Right ventricle myocardium inferior (tissue), 1 donor: ENCODE measurements around the gene RAD51B. TPM values are rescaled to one million over a fixed set of nuclear protein-coding genes. Genes with fewer than 3 reads are reported as not detected.
A peak's percentile ranks its signal among the peaks of the same experiment; 100 is the strongest.
"Not testable (repeated sequence)": the region's sequence is repeated elsewhere in the genome, so short reads cannot be mapped to it uniquely, and the experiment has no call there.

Experiments
- ATAC-seq: fragments of 200-7000 bp; cut with Tn5 transposase; one replicate; pipeline ENCODE4 v1.9.1; 2020; ENCODE audit warnings: mild to moderate bottlenecking, moderate library complexity
- DNase-seq: peaks from one replicate; pipeline ENCODE4 v3.0.0; 2021; ENCODE audit errors: missing footprints
- intact Hi-C: fragments of 100-400 bp; cut with DNase I; formaldehyde crosslinking; loops from one replicate; pipeline ENCODE4 v1.11.0; 2022
- total RNA-seq: library from RNA; stranded (reverse); fragmentation: NEBNext Ultra II Directional; extraction: Animal tissue kit (Norgen Biotek cat#: 25700); gene quantifications from one replicate; pipeline ENCODE4 v1.2.1, GENCODE V29; 2021
- donor health status: DM: no; HTN: yes; CAD: no; lungs with severe emphysema.

Gene RAD51B
- total RNA-seq, 1 donor from 2014 or later = 4.1 TPM

DNA sequence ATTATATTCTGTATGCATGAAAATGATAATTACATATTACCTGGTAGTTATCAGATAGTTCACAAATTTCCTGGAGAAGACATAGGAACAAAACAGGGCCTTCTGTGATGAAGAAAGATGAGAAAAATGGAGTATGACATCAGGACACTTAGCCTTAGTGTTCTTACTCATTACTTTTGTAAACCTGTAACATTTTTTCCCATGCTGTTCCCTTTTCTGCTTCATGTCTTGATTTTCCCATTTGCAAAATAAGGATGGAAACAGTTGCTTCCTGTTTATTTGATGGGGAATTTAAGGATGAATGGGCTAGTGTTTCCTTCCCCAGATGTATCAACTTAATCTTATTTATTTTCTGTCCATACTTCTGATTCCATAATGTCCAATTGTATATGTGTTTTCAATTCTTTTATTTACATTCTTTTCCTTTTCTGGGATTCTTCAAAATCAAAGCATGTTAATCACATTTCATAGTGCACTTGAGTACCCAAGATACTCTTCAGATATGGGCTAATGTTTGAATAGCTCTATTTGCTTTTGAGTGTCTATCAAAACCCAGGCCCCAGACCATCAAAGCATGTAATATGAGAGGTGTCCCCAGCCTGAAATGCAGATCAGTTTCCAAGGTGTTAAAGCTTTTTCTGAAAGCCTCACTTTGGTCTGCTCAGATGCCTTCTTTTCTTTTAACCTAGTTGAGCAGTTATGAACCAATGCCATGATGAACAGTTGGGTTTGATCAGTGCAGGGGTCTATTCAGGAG, 260.5 kb downstream of the RAD51B start:
- ATAC-seq (no peak), DNase-seq (no peak)
- intact Hi-C loops = no loop called here

GRCh38 chr14:68081489-68081888, 261.9 kb downstream of the RAD51B start:
- no peak for DNase-seq
- ATAC-seq = no peak
- intact Hi-C loops = no loop called here

- ATAC-seq = no peak
- intact Hi-C loops = no loop called here
These were observed 263.2 kb downstream of the RAD51B start for GRCh38 chr14:68082698-68083291.

DNA sequence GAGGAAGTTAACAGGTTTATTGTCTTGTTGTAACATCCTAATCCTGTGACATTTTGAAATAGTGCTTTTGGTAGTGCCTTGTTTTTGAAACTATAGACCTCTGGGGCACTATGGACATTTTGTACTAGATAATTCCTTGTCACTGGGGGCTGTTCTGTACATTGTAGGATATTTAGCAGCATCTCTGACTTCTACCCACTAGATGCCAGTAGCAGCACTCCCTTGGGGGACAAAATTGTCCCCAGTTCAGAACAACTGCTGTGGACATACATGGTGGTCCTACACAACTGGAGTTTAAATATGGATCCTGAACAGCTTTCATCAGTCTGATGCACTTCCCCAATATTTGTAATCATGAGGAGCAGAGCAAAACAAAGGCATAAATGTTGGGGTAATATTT, 264.7 kb downstream of the RAD51B start:
- no peak for ATAC-seq
- no peak for DNase-seq
- intact Hi-C loops = no loop called here

More at GRCh38 chr14:68082698-68083291, 263.2 kb downstream of the RAD51B start:
- no peak for DNase-seq

- DNase-seq (no peak), ATAC-seq (no peak)
- intact Hi-C loops = no loop called here
These were observed 266.2 kb downstream of the RAD51B start for GRCh38 chr14:68085742-68086141.

- intact Hi-C loops = no loop called here
- ATAC-seq (no peak), DNase-seq (no peak)
These were observed 268.9 kb downstream of the RAD51B start for GRCh38 chr14:68088451-68088854.

DNA sequence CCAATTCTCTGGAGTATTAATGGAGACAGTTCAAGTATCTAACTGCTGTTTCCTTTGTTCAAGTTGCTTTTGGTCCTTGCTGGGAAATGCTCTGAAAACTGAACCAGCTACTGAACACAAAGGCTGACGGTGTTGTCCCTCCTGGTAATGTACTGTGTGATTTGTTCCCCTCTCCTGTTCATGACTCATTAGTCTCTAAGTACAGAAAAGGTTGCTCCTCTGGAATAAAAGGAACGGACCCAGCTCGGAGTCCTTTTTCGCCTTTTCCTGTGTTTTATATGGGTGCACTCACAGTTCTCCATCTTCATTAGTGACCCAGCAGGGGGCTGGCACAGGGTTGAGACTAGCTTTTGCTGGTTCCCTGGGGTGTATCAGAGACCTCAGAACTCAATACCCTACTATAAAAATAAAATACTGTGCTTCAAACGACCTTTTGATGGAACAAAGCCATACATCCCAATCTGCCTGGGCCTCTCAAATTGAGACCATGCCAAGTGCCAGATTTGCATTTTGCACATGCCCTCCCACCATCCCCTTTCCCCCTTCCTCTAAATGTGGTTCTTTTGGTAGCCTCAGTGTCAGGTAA, 269.7 kb downstream of the RAD51B start:
- intact Hi-C loops = no loop called here
- no peak for DNase-seq
- ATAC-seq = no peak

- no peak for ATAC-seq
- no peak for DNase-seq
- intact Hi-C loops = no loop called here
These were observed 274.6 kb downstream of the RAD51B start for GRCh38 chr14:68094158-68094557.

DNA sequence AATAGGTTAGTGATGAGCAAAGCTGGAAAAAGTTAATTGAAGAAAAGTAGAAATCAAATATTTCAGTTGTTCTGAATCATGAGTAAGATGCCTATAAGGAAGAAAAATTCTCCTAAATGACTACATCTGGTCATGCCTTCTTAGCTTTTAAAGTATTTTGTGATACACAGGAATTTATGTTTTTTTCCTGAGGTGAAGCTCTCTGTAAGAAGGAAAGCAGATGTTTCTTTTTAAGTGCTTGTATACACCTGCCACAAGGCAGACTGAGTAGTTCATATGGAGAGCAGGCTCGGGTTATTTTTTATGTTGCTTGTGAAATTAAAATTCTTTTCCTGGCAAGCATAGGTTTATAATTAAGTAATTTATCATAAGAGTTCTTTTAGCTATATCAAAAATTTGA, 275.2 kb downstream of the RAD51B start:
- ATAC-seq (no peak), DNase-seq (no peak)
- intact Hi-C loops = no loop called here

DNA sequence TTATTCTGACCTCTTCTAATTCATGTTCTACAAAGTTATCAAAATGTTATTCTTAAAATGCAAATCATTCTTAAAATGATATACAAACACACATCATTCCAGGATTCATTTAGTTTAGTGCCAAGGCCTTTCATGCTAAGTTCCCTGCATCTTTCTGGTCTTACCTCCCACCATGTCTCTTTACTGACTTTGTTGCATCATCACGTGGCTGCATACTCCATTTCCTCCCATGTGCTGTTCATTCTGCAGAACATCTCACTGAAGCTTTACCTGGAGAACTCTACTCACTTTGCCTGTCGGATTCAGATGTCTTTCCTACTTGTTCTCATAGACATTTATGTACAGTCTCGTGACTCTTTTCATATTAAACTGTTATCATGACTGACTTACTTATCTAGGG, 278.1 kb downstream of the RAD51B start:
- DNase-seq (no peak), ATAC-seq (no peak)
- intact Hi-C loops = no loop called here

- DNase-seq = no peak
- no peak for ATAC-seq
- intact Hi-C loops = no loop called here
These were observed 279.3 kb downstream of the RAD51B start for GRCh38 chr14:68098834-68099233.

DNA sequence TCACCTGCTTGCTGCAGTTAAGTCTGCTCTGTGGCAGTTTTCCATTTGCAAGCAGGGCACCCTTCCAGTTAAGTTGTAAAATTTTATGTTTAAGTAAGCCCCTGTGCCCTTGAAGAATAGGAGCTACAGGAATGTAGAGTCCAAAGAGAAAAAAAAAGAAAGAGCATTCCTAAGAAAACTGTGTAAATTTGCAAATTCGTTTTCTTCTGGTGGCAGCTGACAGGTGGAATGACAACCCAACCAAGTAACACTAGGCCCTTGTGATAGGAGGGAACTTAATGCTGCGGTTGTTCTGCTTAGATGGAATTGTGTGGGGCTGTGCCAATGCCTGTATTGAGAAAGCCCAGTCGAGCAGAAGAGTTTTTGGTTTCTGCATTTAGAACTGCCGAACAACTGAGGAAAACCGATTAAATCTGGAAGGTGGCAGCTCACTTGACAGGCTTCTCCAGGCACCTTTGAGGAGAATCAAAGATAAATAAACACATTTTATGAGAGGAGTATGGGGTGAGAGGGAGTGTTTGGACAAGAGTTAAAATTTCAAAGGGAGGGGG, 280.0 kb downstream of the RAD51B start:
- ATAC-seq (no peak), DNase-seq (no peak)
- intact Hi-C loops = no loop called here

GRCh38 chr14:68101715-68102301, 282.2 kb downstream of the RAD51B start:
- intact Hi-C loops, ATAC-seq, DNase-seq: not testable (repeated sequence)

DNA sequence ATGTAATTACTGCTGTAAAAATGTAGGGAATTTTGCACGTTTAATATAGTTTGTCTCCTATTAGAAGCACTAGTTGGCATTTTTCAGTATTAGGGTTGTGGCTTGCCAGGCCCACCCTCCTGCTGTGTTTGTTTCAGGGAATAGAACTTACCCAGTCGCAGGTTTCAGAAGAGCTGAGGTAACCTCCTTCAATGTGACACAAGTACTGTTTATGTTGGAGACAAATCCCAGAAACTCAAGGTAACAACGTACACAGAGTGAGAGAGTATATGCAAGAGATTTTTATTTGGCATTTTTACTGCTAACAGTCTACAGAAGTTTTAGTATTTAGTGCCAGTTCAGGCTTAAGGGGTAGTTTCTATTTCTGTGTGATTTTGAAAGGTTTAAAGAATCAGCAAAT, 284.3 kb downstream of the RAD51B start:
- no peak for DNase-seq
- intact Hi-C loops = no loop called here
- no peak for ATAC-seq

DNA sequence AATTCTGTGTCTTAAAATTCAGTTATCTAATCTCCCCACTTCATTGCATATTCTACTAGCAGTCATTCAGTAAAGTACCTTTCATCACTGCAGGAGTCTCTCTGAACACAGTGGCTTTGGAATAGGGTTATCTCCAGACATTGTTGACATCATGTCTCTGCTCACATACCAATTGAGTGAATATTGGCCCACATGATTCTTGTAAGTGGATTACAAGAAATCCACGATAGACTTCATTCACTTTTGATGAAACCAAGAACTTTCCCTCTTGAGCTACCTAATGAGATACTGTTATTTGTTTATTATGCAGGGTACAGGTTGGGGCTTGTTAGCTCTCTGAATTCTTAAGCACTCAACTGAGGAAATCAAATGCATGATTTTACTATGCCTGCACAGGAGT, 284.9 kb downstream of the RAD51B start:
- intact Hi-C loops = no loop called here
- ATAC-seq (peak; percentile 78), DNase-seq (no peak)

- intact Hi-C loops = no loop called here
- no peak for ATAC-seq
- DNase-seq = no peak
These were observed 286.2 kb downstream of the RAD51B start for GRCh38 chr14:68105816-68106215.

DNA sequence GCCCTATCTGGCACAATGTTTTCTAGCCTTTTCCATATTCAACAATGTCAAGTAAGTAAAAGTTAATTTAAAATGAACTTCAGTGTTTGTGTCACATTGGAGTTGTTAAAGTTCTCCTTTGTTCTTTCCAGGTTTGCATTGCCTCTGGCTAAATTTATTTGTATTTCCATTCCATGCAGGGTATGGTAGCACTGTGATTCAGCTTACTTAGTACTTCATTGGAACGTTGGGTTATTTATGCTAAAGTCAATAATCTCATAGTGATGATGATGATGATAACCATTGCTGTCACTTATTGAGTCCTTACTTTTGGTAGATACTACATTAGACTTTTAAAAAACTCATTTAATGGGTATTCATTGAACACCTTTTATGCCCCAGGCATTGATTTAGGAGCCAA, 286.9 kb downstream of the RAD51B start:
- ATAC-seq (no peak), DNase-seq (no peak)
- intact Hi-C loops = no loop called here

DNA sequence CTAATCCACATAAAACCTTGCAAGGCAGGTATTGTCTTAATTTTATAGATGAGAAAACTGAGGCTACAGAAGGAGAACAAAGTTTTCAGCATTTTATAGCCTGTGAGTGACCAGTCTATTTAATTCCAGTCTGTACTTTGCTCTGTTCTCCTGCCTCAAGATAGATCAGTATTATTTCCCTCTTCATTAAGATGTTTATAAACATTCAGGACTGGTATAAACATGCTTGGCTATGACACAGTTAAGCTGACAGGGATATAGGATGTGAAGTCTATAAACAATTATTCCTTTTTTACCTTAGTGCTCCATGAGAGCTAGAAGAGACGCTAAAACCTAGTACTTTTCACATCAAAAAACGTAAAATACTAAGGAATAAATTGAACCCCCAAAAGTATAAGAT, 287.3 kb downstream of the RAD51B start:
- ATAC-seq = no peak
- intact Hi-C loops = no loop called here
- no peak for DNase-seq

GRCh38 chr14:68109132-68109900, 289.7 kb downstream of the RAD51B start:
- ATAC-seq (no peak), DNase-seq (no peak)
- intact Hi-C loops = no loop called here
